RCC 7860 (cell line): Measurements from ENCODE around the gene STPG1.

Experiments used
- DNase-seq: peaks from one replicate; pipeline ENCODE4 v3.0.0-alpha.2; 2015; ENCODE audit warnings: low spot score
- FAIRE-seq: peaks from 2 replicates; lab custom pipeline; 2012; peaks lifted over from hg19 to GRCh38; lab: Jason Lieb, UNC

The STPG1 gene

DNA sequence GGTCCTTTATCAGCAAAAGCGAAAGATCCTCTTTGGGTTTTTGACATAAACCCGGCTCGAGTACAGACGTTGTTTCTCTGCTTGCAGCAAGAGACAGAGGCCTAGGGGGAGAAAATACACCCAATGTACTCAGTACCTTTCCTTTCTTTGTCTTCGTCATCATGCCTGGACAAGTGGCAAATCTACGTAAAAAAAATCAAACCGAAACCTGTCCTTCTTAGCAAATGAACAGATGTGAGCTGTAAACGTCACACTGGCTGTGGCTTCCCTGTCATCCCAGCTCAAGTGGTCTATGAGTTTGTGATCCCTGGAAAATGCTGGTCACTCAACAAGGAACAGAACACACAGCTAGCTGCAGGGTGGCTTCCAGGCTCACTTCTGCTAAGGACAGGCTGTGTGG lies 39.9 kb downstream of the STPG1 start:
- DNase-seq (no peak), FAIRE-seq (no peak)

DNA sequence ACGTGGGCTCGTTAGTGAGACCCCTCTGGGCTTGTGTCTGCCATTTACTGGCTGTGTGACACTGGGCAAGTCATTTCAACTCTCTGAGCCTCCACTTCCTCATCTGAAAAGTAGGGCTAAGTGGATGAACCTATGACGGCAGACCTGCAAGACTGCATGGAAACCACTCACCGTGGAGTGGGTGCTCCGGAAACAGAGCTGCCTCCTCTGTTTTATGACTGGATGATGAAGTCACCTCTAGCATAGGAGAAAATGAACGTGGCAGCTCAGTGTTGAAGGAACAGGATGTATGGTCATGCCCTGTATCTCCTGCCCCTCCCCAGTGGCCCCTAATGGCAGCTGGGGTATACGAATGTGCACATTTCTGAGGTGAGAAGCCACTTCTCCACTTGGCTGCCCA lies 40.5 kb downstream of the STPG1 start:
- no peak for FAIRE-seq
- no peak for DNase-seq

DNA sequence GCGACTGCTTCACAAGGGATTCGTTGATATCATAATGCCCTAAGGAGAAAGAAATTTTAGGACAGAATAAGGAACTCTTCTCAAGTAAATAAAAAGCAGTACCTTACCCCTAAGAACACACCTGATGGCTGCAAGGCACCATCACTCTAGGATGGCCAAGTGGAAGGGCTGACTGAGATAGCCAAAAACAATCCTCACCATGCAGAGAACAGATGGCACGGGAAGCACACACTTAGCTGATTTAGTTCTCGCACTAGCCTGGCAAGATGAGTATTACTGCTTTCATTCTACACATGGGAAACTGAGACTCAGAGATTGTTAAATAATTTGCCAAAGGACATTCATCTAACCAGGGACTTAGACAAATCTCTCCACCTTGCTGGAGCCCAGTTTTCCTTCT lies 43.8 kb downstream of the STPG1 start:
- FAIRE-seq (no peak), DNase-seq (no peak)

GRCh38 chr1:24369199-24369598 lies 44.4 kb downstream of the STPG1 start:
- FAIRE-seq (no peak), DNase-seq (no peak)

DNA sequence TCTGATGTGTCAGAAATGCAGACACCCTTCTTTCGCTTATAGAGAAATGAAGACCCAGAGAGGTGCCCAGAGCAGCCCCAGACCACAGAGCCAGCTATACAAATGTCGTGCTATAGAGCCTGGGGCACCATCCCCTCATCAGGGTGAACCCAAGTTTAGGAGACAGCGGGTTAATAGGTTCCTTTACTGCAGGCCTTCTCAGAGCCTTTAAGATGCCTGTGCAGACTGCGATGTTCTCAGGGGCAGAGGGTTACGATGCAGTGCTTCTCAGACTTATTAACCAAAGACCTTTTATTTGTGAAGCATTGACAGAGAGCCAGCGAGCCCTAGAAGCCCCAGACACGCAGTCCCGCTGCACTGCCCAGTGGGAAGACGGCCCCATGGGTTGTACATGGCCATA lies 46.9 kb downstream of the STPG1 start:
- no peak for FAIRE-seq
- no peak for DNase-seq

DNA sequence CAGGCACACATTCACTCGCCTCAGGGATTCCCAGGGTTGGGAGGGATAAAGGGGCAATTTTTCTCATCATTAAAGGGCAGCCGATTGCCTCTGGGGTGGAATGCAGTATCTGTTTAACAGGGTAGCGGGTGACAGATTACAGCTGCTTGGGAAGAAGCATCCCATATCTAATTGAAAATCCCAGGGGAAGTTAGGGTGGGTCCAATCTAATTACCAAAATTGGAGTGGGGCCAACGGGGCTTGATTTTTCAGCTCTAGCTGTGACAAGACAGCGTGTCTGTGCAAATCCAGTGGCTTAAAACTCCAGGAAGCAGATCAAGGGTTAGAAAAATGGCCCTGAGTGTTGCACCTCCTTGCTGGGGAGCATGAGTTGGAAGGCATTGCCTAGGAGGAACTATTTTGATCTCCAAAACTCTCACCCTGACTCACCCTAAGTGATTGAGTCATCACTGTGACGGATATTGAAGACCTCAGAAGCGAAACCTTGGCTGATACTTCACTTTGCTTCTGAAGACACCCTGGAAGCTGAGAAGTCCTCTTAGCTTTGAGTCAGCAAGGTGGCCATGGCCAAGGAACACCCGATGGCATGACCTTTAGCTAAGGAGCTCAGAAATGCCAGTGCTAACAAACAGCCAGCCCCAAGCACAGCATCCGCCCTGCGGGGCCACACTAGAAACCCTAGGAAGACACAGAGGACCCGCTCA lies 48.5 kb downstream of the STPG1 start:
- FAIRE-seq (peak; percentile 83), DNase-seq (peak; percentile 83)

GRCh38 chr1:24364605-24364974 lies 49.0 kb downstream of the STPG1 start:
- FAIRE-seq: no peak

DNA sequence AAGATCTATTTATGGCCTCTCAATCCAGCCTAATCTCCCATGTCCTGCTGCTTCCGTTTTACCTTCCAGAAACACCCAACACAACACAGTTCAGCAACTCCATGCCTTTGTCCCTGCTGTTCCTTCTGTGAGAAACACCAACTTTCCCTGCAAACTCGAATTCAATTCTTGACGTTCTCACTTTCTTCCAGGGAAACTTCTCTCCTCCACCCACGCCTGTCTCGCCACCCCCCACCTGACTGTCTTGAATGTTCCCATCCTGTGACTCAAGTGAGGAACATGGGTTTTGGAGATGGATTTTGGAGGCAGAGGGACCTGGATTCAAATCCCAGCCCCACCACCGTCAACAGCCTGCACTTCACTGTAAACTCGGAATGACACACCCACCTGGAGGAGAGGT lies 49.6 kb downstream of the STPG1 start:
- no peak for FAIRE-seq
- DNase-seq: no peak

More at GRCh38 chr1:24364605-24364974, 49.0 kb downstream of the STPG1 start:
- no peak for DNase-seq

DNA sequence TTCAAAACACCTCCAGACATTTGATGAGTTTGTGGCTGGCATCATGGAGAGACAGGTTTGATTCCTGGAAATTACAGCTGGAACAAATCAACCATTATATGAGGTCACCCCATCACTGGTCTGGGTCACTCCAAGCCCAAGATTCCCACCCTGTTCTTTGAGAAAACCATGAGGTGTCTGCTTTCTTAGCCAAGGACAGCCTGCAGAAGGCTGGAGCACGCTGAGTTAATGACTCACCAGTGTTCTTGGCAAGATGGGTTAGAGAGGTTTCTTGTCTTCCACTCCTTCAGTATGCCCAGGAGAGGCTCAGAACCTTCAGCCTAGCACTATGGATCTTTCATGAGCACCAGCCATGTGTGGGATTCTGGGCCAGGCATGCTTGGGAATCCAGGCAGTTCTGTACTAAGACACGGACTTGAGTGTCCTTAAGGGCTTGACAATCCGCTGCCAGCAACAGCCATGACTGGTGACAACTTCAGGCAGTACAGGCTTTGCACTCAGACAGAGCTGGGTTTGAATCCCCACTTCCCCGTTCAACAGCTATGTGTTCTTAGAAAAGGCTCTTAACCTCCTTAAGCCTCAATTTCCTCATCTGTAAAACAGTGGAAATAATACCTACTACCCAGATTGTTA lies 50.5 kb downstream of the STPG1 start:
- DNase-seq (peak; percentile 38), FAIRE-seq (peak; percentile 66)

- FAIRE-seq (no peak), DNase-seq (no peak)
These were observed 51.2 kb downstream of the STPG1 start for GRCh38 chr1:24362396-24362795.

DNA sequence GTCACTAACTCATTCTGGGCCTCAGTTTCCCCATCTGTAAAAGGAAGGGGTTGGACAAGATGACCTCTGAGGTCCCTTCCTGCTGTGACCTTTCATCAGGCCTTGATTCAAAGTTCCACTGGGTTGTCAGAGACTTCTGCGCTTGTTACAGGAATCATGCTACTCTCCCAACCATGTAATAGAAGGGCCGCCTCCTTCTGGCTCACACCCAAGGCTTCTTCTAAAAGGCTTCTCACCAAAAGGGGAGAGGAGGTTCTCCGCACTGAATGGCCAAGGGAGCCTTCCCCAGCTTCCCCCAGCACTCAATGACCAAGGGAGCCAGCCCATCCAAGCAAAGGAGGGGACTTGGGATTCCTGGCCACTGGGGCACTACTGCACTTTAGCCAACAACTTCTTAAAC lies 51.8 kb downstream of the STPG1 start:
- FAIRE-seq (no peak), DNase-seq (no peak)

DNA sequence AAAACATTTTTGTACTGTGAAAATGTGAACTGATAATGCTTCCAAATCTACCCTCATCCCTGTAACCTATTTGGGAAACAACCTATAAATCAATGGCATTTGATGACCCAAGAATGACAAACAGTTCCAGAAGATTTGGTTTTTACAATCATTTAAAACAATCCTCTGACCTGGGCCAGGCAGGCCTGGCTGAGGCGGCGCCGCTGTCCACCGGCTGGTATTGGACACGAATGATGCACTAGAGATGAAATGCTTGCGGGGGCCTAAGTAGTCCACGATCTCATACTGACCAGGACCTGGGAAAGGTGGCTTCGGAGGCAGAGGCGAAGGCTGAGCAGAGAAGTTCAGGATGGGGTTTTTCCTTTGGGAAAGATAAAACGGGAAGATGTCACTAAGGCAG lies 52.9 kb downstream of the STPG1 start:
- no peak for DNase-seq
- FAIRE-seq: no peak

- FAIRE-seq (no peak), DNase-seq (no peak)
These were observed 56.5 kb downstream of the STPG1 start for GRCh38 chr1:24357038-24357437.

- FAIRE-seq: no peak
These were observed 58.1 kb downstream of the STPG1 start for GRCh38 chr1:24355466-24355865.

GRCh38 chr1:24353292-24353891 lies 60.2 kb downstream of the STPG1 start:
- no peak for FAIRE-seq
- DNase-seq: no peak

More at GRCh38 chr1:24355466-24355865, 58.1 kb downstream of the STPG1 start:
- DNase-seq: no peak

- FAIRE-seq (no peak), DNase-seq (peak; percentile 30)
These were observed 61.5 kb downstream of the STPG1 start for GRCh38 chr1:24351918-24352627.

DNA sequence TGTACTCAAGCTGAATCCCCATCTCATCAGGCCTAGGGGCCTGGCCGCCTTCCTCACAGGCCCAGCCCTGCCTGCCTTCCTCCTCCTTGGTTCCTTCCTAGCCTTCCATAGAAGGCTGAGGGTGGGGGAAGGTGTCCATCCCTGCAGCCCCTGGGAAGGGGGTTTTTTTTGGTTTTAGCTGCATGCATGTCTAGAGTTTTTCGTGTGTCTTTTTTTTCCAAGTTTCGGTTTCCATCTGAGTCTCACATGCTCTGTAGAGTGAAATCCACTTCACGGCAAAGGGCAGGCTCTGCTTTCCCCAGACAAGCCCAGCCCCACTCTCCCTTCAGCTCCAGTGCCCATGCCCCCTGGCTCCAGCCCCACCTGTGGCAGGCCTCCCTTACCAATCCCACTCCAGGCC lies 62.3 kb downstream of the STPG1 start:
- FAIRE-seq: no peak
- no peak for DNase-seq

GRCh38 chr1:24349891-24350290 lies 63.7 kb downstream of the STPG1 start:
- no peak for FAIRE-seq
- DNase-seq: no peak

GRCh38 chr1:24348196-24348595 lies 65.4 kb downstream of the STPG1 start:
- DNase-seq: no peak
- FAIRE-seq: no peak

DNA sequence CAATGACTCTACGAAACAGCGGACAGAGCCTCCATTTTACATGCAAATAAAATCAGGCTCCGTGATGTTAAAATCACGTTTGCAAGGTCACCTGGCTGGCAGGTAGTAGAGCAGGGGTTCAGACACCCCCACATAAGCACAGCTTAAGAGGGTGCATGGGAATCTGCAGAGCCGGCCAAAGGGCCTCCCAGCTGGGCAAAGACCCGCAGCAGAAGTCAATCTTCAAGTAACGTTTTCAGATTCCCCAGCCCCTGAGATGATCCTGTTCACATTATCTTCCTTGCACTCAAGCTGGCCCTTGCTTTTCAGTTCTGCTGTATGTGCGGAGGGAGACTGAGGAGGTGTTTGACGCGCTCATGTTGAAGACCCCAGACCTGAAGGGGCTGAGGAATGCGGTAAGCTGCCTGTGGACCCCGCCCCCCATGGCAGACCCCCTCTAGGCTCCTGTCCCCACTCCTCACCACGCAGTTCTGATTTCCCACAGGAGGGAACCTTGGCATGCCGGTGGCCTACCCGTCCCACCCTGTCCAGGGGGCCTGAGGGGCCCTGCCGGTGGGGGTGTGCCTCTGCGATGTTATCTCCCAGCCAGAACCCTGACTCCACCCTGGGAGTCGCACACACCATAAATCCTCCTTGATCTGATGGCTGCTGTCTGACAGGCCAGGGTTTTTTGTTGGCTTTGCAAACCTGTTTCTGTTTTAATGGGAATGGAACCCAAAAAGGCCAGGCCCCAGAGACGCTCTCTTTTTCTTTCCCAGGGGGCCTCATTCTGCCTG lies 66.2 kb downstream of the STPG1 start:
- DNase-seq (no peak), FAIRE-seq (no peak)

DNA sequence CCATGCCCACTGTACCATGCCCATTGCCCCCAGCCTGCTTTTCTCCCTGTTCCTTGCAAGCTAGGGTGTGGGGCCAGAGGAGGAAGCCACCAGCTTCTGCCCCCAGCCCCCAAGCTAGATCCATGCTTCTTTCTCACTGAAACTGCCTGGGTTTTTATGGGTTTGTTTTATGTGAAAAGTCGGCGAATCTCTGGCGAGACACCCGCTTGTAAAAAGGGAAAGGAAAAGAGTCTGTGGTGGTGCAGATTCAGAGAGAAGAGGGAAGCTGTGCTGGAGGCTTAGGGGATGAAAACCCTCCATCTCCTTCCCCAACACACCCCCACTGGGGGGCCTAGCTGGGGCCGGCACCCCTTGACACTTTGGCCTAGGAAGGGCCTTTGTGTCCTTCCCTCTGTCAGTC lies 68.2 kb downstream of the STPG1 start:
- DNase-seq (no peak), FAIRE-seq (no peak)
